HCT116 (cell line): ENCODE results near the gene SDR42E2. TPM values are rescaled to one million over a fixed set of nuclear protein-coding genes. Genes with fewer than 3 reads are reported as not detected.

Experiments used
- ATAC-seq: fragments of 200-7000 bp; cut with Tn5 transposase; 2 replicates; pipeline ENCODE4 v1.9.1; 2020; ENCODE audit warnings: mild to moderate bottlenecking, moderate library complexity
- BruUV-seq: library from RNA; stranded (reverse); fragments of 400-500 nt; replicated peaks from 2 replicates; lab custom pipeline; 2021; lab: Mats Ljungman, UMichigan
- CTCF ChIA-PET: fragments of 300-600 bp; sonication (Branson Sonifier 250); formaldehyde crosslinking; loops from one replicate; lab custom pipeline; 2021; ENCODE audit warnings: antibody characterized with exemption; lab: Charles Lee
- POLR2A ChIA-PET: fragments of 300-600, 350-600 bp; sonication (Branson Sonifier 250); formaldehyde crosslinking; loops from one replicate; lab custom pipeline; 2021; ENCODE audit warnings: antibody characterized with exemption; lab: Charles Lee
- RAD21 ChIA-PET, 2 experiments: fragments of 300-600 bp; sonication (Branson Sonifier 250); formaldehyde crosslinking; loops; one replicate each; lab custom pipeline; 2023; ENCODE audit warnings: low total read pairs in 2 of 2; ENCODE audit not compliant: uncharacterized antibody in 2 of 2, unreplicated experiment in 2 of 2, low non-redundant PET in 1 of 2; lab: Charles Lee
- DNase-seq: peaks from one replicate; pipeline ENCODE4 v3.0.0-alpha.2; 2010; ENCODE audit warnings: low read depth, low spot score
- H2AFZ ChIP-seq: fragments of 200-600 bp; shearing (Covaris generic), sonication (generic); 2 replicates; pipeline ENCODE4 v1.6.1; 2017; ENCODE audit warnings: low read depth, mixed run types, mixed read lengths, antibody characterized with exemption, low read length; ENCODE audit not compliant: poor library complexity, severe bottlenecking
- H3K27ac ChIP-seq: 2 replicates; pipeline ENCODE4 v1.5.1; 2012; ENCODE audit warnings: low read depth, low read length
- H3K27me3 ChIP-seq: fragments of 200-600 bp; sonication (generic); 2 replicates; pipeline ENCODE4 v1.6.1; 2016; ENCODE audit warnings: mixed run types, low read length, mixed read lengths; ENCODE audit not compliant: insufficient read depth
- H3K36me3 ChIP-seq, 2 experiments: fragments of 200-500 bp in 1 of 2; fragments of 200-600 bp in 1 of 2; sonication (Bioruptor generic) in 1 of 2; sonication (generic) in 1 of 2; 2 replicates each; pipeline versions ENCODE4 v1.5.1 to v1.6.1; 2014 to 2016; ENCODE audit warnings: low read length in 2 of 2, inconsistent platforms in 1 of 2, mixed read lengths in 1 of 2, mixed run types in 1 of 2; ENCODE audit not compliant: insufficient read depth in 2 of 2, control insufficient read depth in 1 of 2
- H3K4me1 ChIP-seq, 2 experiments: fragments of 200-600 bp in 1 of 2; sonication (generic) in 1 of 2; 2 replicates each; pipeline versions ENCODE4 v1.5.1 to v1.6.1; 2012 to 2017; ENCODE audit warnings: low read length in 2 of 2, inconsistent platforms in 1 of 2, mild to moderate bottlenecking in 1 of 2, mixed read lengths in 1 of 2, mixed run types in 1 of 2, moderate library complexity in 1 of 2; ENCODE audit not compliant: insufficient read depth in 2 of 2, control insufficient read depth in 1 of 2
- H3K4me2 ChIP-seq: fragments of 200-600 bp; sonication (generic); 2 replicates; pipeline ENCODE4 v1.6.1; 2017; ENCODE audit warnings: mixed run types, low read length, mixed read lengths
- H3K4me3 ChIP-seq, 2 experiments: fragments of 200-600 bp in 1 of 2; sonication (generic) in 1 of 2; replicated peaks in 1 of 2; 2 replicates each; pipeline ENCODE4 v1.5.1; 2011 to 2016; ENCODE audit warnings: low read length in 2 of 2, control low read depth in 1 of 2, low read depth in 1 of 2, mild to moderate bottlenecking in 1 of 2, mixed read lengths in 1 of 2, mixed run types in 1 of 2
- H3K79me2 ChIP-seq: fragments of 200-600 bp; sonication (generic); 2 replicates; pipeline ENCODE4 v1.6.1; 2017; ENCODE audit warnings: mild to moderate bottlenecking, mixed run types, low read length, moderate library complexity, mixed read lengths; ENCODE audit not compliant: insufficient read depth
- H3K9ac ChIP-seq: fragments of 200-600 bp; sonication (generic); 2 replicates; pipeline ENCODE4 v1.6.1; 2016; ENCODE audit warnings: low read length, mixed read lengths
- H3K9me2 ChIP-seq: fragments of 200-600 bp; sonication (generic), shearing (Covaris generic); 2 replicates; pipeline ENCODE4 v1.6.1; 2017; ENCODE audit warnings: mixed run types, mild to moderate bottlenecking, moderate library complexity; ENCODE audit not compliant: insufficient read depth
- H3K9me3 ChIP-seq, 2 experiments: fragments of 200-500 bp in 1 of 2; fragments of 200-600 bp in 1 of 2; sonication (Bioruptor generic) in 1 of 2; sonication (generic) in 1 of 2; 2 replicates each; pipeline ENCODE4 v1.6.1; 2014 to 2017; ENCODE audit warnings: low read length in 2 of 2, mixed read lengths in 2 of 2, inconsistent platforms in 1 of 2, low read depth in 1 of 2, mild to moderate bottlenecking in 1 of 2, mixed run types in 1 of 2, moderate library complexity in 1 of 2; ENCODE audit not compliant: control insufficient read depth in 1 of 2, insufficient read depth in 1 of 2
- H4K20me1 ChIP-seq: fragments of 200-600 bp; sonication (generic), shearing (Covaris generic); 2 replicates; pipeline ENCODE4 v1.6.1; 2017; ENCODE audit warnings: mixed run types, mild to moderate bottlenecking, moderate library complexity; ENCODE audit not compliant: insufficient read depth
- CBX3 ChIP-seq: IDR thresholded peaks from 2 replicates; pipeline ENCODE4 v1.6.1; 2012; ENCODE audit warnings: low read depth
- ELF1 ChIP-seq: IDR thresholded peaks from 2 replicates; pipeline ENCODE4 v1.6.1; 2012; ENCODE audit warnings: low read depth, borderline replicate concordance
- EZH2 ChIP-seq: fragments of 200-600 bp; sonication (generic); IDR thresholded peaks from 2 replicates; pipeline ENCODE4 v1.6.1; 2017; ENCODE audit warnings: antibody characterized with exemption, mixed run types
- SRF ChIP-seq: IDR thresholded peaks from 2 replicates; pipeline ENCODE4 v1.6.1; 2012; ENCODE audit warnings: low read depth
- ZBTB33 ChIP-seq: IDR thresholded peaks from 2 replicates; pipeline ENCODE4 v1.6.1; 2011; ENCODE audit warnings: mild to moderate bottlenecking, low read length, moderate library complexity; ENCODE audit not compliant: insufficient replicate concordance; ENCODE audit errors: extremely low read depth
- ZFX ChIP-seq: fragments of 450-650 bp; IDR thresholded peaks from 2 replicates; pipeline ENCODE4 v1.6.1; 2017
- intact Hi-C: fragments of 100-400 bp; cut with micrococcal nuclease; formaldehyde crosslinking; loops from 2 replicates; pipeline ENCODE4 v1.10.0; 2022
- total RNA-seq: library from RNA; stranded (reverse); gene quantifications from one replicate; pipeline ENCODE4 v1.2.1, GENCODE V29; 2021; ENCODE audit not compliant: unreplicated experiment

SDR42E2 gene
- total RNA-seq, 1 experiment from 2014 or later = 0.27 TPM

GRCh38 chr16:22191532-22192260, 29.4 kb downstream of the SDR42E2 start:
- Histone ChIP-seq H2AFZ (no peak overlapping the region), H3K9me3 (no peaks in the 10 kb centered on the region), H3K9ac (peak overlapping the region; percentile 70), H3K27me3 (no peaks in the 10 kb centered on the region), H3K4me1 (peaks cover 23 to 43% of the 10 kb centered on the region in 2 experiments), H3K79me2 (no peaks in the 10 kb centered on the region), H3K4me2 (peak overlapping the region; percentile 82), H3K36me3 (no peaks in the 10 kb centered on the region), H4K20me1 (no peaks in the 10 kb centered on the region), H3K4me3 (peak overlapping the region; percentile 40 to 57), H3K27ac (peak overlapping the region; percentile 65), H3K9me2 (no peaks in the 10 kb centered on the region)
- POLR2A ChIA-PET = interaction anchor here (1.2 to 1.3 kb wide), 2 partner anchors 13 to 107 kb away, joined by 3 to 4 read pairs; no protein-coding TSS in a partner anchor
- no peak for ATAC-seq
- CTCF ChIA-PET = interaction anchor here (0.5 kb wide), 1 partner anchor 17 kb away, joined by 3 read pairs; no protein-coding TSS in a partner anchor
- intact Hi-C loops = no loop called here
- TF ChIP-seq ZFX (no peak), ELF1 (no peak), SRF (no peak), CBX3 (no peak)
- no peak for DNase-seq
- RAD21 ChIA-PET = interaction anchor here in 1 of 2 experiments (0.9 kb wide), 1 partner anchor 14 kb away, joined by 3 read pairs; the partner anchor contains the start of gene EEF2K
- BruUV-seq = TSS peak; percentile 88

- TF ChIP-seq EZH2 = no peak
- TF ChIP-seq CBX3 = no peak
- no peak for TF ChIP-seq ZBTB33
- Histone ChIP-seq H2AFZ (no peak overlapping the region), H3K9me2 (no peaks in the 10 kb centered on the region), H3K4me2 (peak overlapping the region; percentile 82; the same call in 1 of the 2 replicates), H3K4me3 (no peak overlapping the region), H3K27ac (no peak overlapping the region), H3K79me2 (no peaks in the 10 kb centered on the region), H3K9me3 (no peaks in the 10 kb centered on the region), H3K9ac (no peak overlapping the region), H3K4me1 (peaks cover 23 to 48% of the 10 kb centered on the region in 2 experiments), H4K20me1 (no peaks in the 10 kb centered on the region), H3K36me3 (no peaks in the 10 kb centered on the region), H3K27me3 (no peaks in the 10 kb centered on the region)
- CTCF ChIA-PET = interaction anchor here (0.5 kb wide), 1 partner anchor 18 kb away, joined by 3 read pairs; no protein-coding TSS in a partner anchor
- DNase-seq = no peak
- no TSS peak for BruUV-seq
- POLR2A ChIA-PET = no interaction called here
- ATAC-seq = no peak
- RAD21 ChIA-PET = no interaction called here
- intact Hi-C loops = no loop called here
These were observed 30.2 kb downstream of the SDR42E2 start for GRCh38 chr16:22192261-22193062.
